GM18951 (cell line): ENCODE measurements around the gene UBASH3A.

Experiments used
- POLR2A ChIP-seq: IDR thresholded peaks from 4 replicates; pipeline ENCODE4 v1.6.1; 2011; ENCODE audit warnings: mild to moderate bottlenecking; ENCODE audit not compliant: insufficient read length, insufficient read depth; ENCODE audit errors: extremely low read depth
- in situ Hi-C: fragments of 300-500 bp; cut with MboI; formaldehyde crosslinking; loops from one replicate; pipeline ENCODE4 v1.12.0; 2022; ENCODE audit warnings: low sequenced_read_pairs, mixed read lengths, inconsistent platforms; ENCODE audit not compliant: unreplicated experiment

Gene UBASH3A

GRCh38 chr21:42474043-42474831 is 70.5 kb downstream of the UBASH3A start:
- in situ Hi-C loops: no loop called here

GRCh38 chr21:42475036-42475435 is 71.3 kb downstream of the UBASH3A start:
- in situ Hi-C loops: no loop called here
- TF ChIP-seq POLR2A: no peak

More at GRCh38 chr21:42474043-42474831, 70.5 kb downstream of the UBASH3A start:
- TF ChIP-seq POLR2A: no peak

GRCh38 chr21:42475526-42476387 is 72.1 kb downstream of the UBASH3A start:
- no peak for TF ChIP-seq POLR2A
- in situ Hi-C loops: no loop called here

- in situ Hi-C loops: no loop called here
- TF ChIP-seq POLR2A: no peak
Measured at GRCh38 chr21:42476388-42477331, 73.0 kb downstream of the UBASH3A start.

- TF ChIP-seq POLR2A: no peak
- in situ Hi-C loops: no loop called here
Measured at GRCh38 chr21:42478504-42478903, 74.8 kb downstream of the UBASH3A start.

- in situ Hi-C loops: no loop called here
- TF ChIP-seq POLR2A: no peak
Measured at GRCh38 chr21:42479582-42479981, 75.9 kb downstream of the UBASH3A start.

GRCh38 chr21:42480736-42481135 is 77.0 kb downstream of the UBASH3A start:
- no peak for TF ChIP-seq POLR2A
- in situ Hi-C loops: no loop called here

GRCh38 chr21:42481169-42481568 is 77.5 kb downstream of the UBASH3A start:
- TF ChIP-seq POLR2A: no peak
- in situ Hi-C loops: no loop called here

GRCh38 chr21:42484966-42485365 is 81.3 kb downstream of the UBASH3A start:
- in situ Hi-C loops: no loop called here
- TF ChIP-seq POLR2A: no peak

- in situ Hi-C loops: no loop called here
- TF ChIP-seq POLR2A: no peak
Measured at GRCh38 chr21:42486072-42486471, 82.4 kb downstream of the UBASH3A start.

GRCh38 chr21:42486531-42486930 is 82.8 kb downstream of the UBASH3A start:
- in situ Hi-C loops: no loop called here
- TF ChIP-seq POLR2A: no peak

- in situ Hi-C loops: no loop called here
- no peak for TF ChIP-seq POLR2A
Measured at GRCh38 chr21:42489006-42489563, 85.4 kb downstream of the UBASH3A start.
